Body of pancreas (tissue), 4 donors: ENCODE results near the gene TRIM23.

Source experiments
- CTCF ChIP-seq, 7 experiments: fragments of 450-650 bp in 4 of 7; fragments of 200-600 bp in 3 of 7; sonication (generic) in 3 of 7; IDR thresholded peaks; one replicate each; pipeline ENCODE4 v1.5.1; 2016 to 2019; ENCODE audit warnings: antibody characterized with exemption in 7 of 7
- POLR2A ChIP-seq, 3 donors: fragments of 450-650 bp; IDR thresholded peaks; one replicate each; pipeline ENCODE4 v1.6.1; 2016; ENCODE audit warnings: antibody characterized with exemption in 3 of 3, mild to moderate bottlenecking in 2 of 3

DNA sequence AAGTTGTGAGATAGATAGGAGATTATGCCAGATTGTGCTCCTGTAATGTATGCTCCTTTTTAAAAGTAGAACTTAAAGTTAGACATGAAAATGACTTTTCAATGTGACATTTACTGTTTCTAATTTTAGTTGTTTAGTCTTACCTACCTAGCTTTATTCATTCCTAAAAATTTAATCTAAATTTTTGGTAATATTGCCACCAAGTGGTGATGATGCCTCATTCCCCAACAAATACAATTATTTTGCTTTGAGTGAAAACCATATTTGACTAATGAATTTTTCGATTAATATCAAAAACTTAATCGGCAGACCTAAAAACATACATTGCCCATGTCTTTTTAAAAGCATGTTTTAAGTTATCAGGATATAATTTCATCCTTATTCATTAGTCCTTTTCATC, 35.4 kb downstream of the TRIM23 start:
- TF ChIP-seq CTCF (IDR thresholded peaks at IDR 0.05) (no peak), POLR2A (IDR thresholded peaks at IDR 0.05) (no peak)
